Activated CD4-positive, alpha-beta T cell treated with anti-CD3 and anti-CD28 coated beads, Interleukin-2, amount 50 U/mL, for 1 hour (primary cell): ENCODE measurements around the gene TMEM116.
"Not testable (repeated sequence)": the region's sequence is repeated elsewhere in the genome, so short reads cannot be mapped to it uniquely, and the experiment has no call there.

ENCODE experiments used
- DNase-seq: peaks from one replicate; pipeline ENCODE4 v3.0.0-alpha.2; 2020

Gene TMEM116

GRCh38 chr12:111975161-111975931, 37.6 kb downstream of the TMEM116 start:
- DNase-seq = no peak

- DNase-seq = no peak
Measured at GRCh38 chr12:111971800-111972199, 41.2 kb downstream of the TMEM116 start.

DNA sequence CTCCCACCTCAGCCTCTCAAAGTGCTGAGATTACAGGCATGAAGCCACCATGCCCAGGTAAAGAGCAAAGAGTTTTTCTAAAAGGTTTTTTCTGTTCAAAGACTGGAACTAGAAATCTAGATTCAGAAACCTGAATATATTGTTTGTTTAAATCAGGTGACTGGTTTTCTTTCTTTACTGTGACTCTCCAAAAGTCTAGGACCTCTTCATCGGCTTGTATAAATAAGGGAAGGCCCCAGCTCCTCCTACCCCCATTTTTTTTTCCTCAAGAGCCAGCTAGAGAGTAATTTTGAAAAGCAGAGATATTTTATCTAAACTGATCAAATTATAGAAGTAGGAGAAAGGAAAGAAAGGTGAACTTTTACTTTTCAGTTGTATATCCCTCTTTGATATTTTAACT, 48.0 kb downstream of the TMEM116 start:
- no peak for DNase-seq

DNA sequence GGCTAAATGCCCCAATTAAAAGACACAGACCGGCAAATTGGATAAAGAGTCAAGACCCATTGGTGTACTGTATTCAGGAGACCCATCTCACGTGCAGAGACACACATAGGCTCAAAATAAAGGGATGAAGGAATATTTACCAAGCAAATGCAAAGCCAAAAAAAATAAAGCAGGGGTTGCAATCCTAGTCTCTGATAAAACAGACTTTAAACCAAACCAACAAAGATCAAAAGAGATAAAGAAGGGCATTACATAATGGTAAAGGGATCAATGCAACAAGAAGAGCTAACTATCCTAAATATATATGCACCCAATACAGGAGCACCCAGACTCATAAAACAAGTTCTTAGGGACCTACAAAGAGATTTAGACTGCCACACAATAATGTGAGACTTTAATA, 53.4 kb downstream of the TMEM116 start:
- not testable (repeated sequence) for DNase-seq

DNA sequence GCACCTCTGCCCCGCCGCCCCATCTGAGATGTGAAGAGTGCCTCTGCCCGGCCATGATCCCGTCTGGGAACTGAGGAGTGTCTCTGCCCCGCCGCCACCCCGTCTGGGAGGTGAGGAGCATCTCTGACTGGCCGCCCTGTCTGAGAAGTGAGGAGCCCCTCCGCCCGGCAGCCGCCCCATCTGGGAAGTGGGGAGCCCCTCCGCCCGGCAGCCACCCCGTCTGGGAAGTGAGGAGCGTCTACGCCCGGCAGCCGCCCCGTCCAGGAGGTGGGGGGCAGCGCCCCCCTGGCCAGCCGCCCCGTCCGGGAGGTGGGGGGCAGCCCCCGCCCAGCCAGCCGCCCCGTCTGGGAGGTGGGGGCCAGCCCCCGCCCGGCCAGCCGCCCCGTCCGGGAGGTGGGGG, 55.7 kb downstream of the TMEM116 start:
- not testable (repeated sequence) for DNase-seq

GRCh38 chr12:111954969-111955368, 58.0 kb downstream of the TMEM116 start:
- DNase-seq = no peak

DNA sequence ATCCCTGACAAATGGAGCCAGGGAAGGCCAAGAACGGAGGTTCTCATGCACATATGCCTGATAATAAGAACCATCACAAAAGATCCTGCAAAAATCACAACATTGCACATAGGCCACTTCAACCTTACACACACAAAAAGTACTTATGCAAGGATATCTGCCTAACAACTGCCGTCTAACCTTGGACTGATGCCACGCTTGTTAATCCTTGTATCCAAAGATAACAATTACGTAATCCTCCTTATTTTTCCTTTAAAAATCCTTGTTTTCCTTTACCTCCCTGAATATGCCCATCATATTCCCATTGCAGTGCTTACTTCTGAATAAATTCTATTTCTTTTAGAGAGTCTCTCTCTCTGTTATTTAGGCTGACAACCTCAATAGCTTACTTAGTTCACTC, 59.5 kb downstream of the TMEM116 start:
- no peak for DNase-seq

GRCh38 chr12:111952084-111952787, 60.7 kb downstream of the TMEM116 start:
- not testable (repeated sequence) for DNase-seq

DNA sequence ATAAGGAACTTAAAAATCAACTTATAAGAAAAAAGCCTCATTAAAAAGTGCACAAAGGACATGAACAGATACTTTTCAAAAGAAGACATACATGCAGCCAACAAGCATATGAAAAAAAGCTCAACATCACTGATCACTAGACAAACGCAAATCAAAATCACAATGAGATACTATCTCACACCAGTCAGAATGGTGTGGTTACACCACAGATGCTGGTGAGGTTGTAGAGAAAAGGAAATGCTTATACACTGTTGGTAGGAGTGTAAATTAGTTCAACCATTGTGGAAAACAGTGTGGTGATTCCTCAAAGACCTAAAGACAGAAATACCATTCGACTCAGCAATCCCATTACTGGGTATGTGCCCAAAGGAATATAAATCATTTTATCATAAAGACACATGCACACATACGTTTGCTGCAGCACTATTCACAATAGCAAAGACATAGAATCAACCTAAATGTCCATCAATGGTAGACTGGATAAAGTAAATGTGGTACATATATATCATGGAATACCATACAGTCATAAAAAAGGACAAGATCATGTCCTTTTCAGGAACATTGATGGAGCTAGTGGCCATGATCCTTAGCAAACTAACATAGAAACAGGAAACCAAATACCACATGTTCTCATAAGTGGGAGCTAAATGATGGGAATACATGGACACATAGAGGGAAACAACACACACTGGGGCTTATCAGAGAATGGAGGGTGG, 61.8 kb downstream of the TMEM116 start:
- not testable (repeated sequence) for DNase-seq

GRCh38 chr12:111943929-111944328, 69.0 kb downstream of the TMEM116 start:
- DNase-seq = no peak

- no peak for DNase-seq
Measured at GRCh38 chr12:111942557-111942956, 70.4 kb downstream of the TMEM116 start.

DNA sequence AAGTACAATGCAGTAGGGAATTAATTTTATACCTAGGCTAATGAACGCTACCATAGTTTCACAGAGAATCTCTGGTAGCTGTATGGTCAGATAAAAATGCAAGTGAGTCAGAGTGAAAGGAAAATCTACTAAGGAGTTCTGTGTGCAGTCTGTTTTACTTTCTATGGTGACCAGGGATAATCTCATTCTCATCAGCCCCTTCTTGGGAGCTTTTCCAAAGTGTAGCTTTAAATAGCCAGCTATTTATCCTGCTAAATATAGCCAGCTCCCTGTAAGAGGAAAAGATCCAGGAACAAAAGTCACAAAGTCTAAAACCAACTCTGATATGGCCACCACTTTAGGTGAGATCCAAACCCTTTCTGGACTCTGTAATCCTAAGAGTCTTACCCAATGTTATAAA, 75.5 kb downstream of the TMEM116 start:
- no peak for DNase-seq

GRCh38 chr12:111936869-111937268, 76.1 kb downstream of the TMEM116 start:
- DNase-seq = no peak

GRCh38 chr12:111932241-111932640, 80.7 kb downstream of the TMEM116 start:
- DNase-seq = no peak

- no peak for DNase-seq
Measured at GRCh38 chr12:111927346-111927745, 85.6 kb downstream of the TMEM116 start.

- DNase-seq = no peak
Measured at GRCh38 chr12:111926631-111927030, 86.3 kb downstream of the TMEM116 start.

GRCh38 chr12:111925171-111925570, 87.8 kb downstream of the TMEM116 start:
- no peak for DNase-seq

GRCh38 chr12:111907740-111908139, 105.2 kb downstream of the TMEM116 start:
- DNase-seq = no peak

DNA sequence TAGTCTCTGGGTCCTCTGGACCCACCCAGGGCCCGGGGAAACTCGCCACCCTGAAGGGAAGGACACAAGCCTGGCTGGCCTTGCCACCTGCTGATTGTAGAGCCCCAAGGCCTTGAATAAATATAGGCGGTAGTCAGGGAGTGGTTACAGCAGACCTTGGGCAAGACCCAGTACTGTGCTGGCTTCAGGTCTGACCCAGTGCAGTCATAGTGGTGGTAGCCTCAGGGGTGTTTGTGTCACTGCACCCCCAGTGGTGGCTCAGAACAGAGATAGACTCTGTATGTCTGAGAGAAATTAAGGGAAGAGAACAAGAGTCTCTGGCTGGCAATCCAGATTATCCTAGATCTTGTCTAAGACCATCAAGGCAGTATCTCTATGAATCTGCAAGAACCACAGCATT, 107.5 kb downstream of the TMEM116 start:
- DNase-seq = no peak

DNA sequence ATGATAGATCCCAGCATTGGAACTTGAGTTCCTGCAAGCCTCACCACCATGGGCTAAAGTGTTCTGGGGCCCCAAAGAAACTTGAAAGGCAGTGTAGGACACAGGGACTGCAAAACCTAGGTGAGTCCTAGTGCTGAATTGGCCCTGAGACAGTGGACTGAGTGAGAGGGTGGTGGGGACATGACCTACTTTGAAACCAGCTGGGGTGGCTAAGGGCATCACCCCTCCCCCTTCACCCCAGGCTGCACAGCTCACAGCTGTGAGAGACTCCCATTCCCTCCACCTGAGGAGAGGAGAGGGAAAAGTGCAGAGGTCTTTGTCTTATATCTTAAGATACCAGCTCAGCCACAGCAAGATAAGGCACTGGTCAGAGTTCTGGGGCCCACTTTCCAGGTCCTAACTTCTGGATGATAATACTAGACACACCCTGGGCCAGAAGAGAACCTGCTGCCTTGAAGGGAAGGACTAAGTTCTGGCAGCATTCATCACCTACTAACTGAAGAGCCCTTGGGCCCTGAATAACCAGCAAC, 108.5 kb downstream of the TMEM116 start:
- DNase-seq = no peak

DNA sequence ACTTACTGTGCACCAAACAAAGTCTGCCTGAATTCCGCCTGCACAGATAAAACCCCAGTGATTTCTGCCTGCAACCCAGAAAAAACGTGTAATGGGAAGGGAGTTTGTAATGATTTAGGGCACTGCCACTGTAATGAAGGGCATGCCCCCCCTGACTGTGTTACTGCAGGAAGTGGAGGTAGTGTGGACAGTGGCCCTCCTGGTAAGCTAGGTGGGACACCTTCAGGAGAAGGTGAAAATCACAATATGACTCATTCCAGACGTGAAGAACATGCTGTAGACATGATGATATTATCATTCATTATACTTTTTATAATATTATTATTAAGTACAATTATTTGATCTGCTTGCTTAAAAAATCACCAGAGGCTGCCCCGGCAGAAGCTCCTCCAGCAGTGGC, 111.8 kb downstream of the TMEM116 start:
- DNase-seq = no peak

- no peak for DNase-seq
Measured at GRCh38 chr12:111894556-111894955, 118.4 kb downstream of the TMEM116 start.

GRCh38 chr12:111893287-111893686, 119.7 kb downstream of the TMEM116 start:
- no peak for DNase-seq
